Measurements from ENCODE around the gene BACH2.
"Not testable (repeated sequence)": the region's sequence is repeated elsewhere in the genome, so short reads cannot be mapped to it uniquely, and the experiment has no call there.

BACH2 gene

GRCh38 chr6:90053614-90054013, 243.0 kb downstream of the BACH2 start:
- DNase-seq: no peak

GRCh38 chr6:90049295-90049694, 247.3 kb downstream of the BACH2 start:
- no peak for DNase-seq

GRCh38 chr6:90048206-90048967, 248.3 kb downstream of the BACH2 start:
- DNase-seq: no peak

- peak; percentile 67 for DNase-seq
These were observed 251.1 kb downstream of the BACH2 start for GRCh38 chr6:90045535-90045934.

GRCh38 chr6:90044833-90045381, 251.7 kb downstream of the BACH2 start:
- peak; percentile 84 for DNase-seq

- no peak for DNase-seq
These were observed 252.3 kb downstream of the BACH2 start for GRCh38 chr6:90044182-90044832.

GRCh38 chr6:90040931-90041330, 255.7 kb downstream of the BACH2 start:
- no peak for DNase-seq

GRCh38 chr6:90039911-90040310, 256.7 kb downstream of the BACH2 start:
- DNase-seq: peak; percentile 89

GRCh38 chr6:90038961-90039653, 257.5 kb downstream of the BACH2 start:
- DNase-seq: no peak

GRCh38 chr6:90036963-90037362, 259.7 kb downstream of the BACH2 start:
- DNase-seq: no peak

- DNase-seq: peak; percentile 26
These were observed 261.5 kb downstream of the BACH2 start for GRCh38 chr6:90035047-90035723.

GRCh38 chr6:90033746-90034271, 262.8 kb downstream of the BACH2 start:
- no peak for DNase-seq

GRCh38 chr6:90032489-90033212, 264.0 kb downstream of the BACH2 start:
- DNase-seq: not testable (repeated sequence)

GRCh38 chr6:90028995-90029635, 267.5 kb downstream of the BACH2 start:
- DNase-seq: no peak

- peak; percentile 57 for DNase-seq
These were observed 268.4 kb downstream of the BACH2 start for GRCh38 chr6:90028066-90028778.

- no peak for DNase-seq
These were observed 270.4 kb downstream of the BACH2 start for GRCh38 chr6:90026216-90026615.

- peak; percentile 97 for DNase-seq
These were observed 271.1 kb downstream of the BACH2 start for GRCh38 chr6:90025523-90026061.

GRCh38 chr6:90024633-90025032, 272.0 kb downstream of the BACH2 start:
- DNase-seq: no peak

- no peak for DNase-seq
These were observed 274.9 kb downstream of the BACH2 start for GRCh38 chr6:90021711-90022110.

- no peak for DNase-seq
These were observed 275.9 kb downstream of the BACH2 start for GRCh38 chr6:90020746-90021145.

Measured in fibroblast of skin of right biceps (primary cell).